Breast epithelium (tissue), 3 donors: Measurements from ENCODE around the gene DES.

Source experiments
- POLR2A ChIP-seq: fragments of 450-650 bp; IDR thresholded peaks from one replicate; pipeline ENCODE4 v1.6.1; 2016; ENCODE audit warnings: antibody characterized with exemption, mild to moderate bottlenecking, moderate library complexity
- TF ChIP-seq, protein P1 (sequence below), 3 donors: fragments of 450-650 bp; IDR thresholded peaks; one replicate each; pipeline ENCODE4 v1.5.1; 2016 to 2017; ENCODE audit warnings: antibody characterized with exemption in 3 of 3, mild to moderate bottlenecking in 3 of 3, moderate library complexity in 3 of 3

GRCh38 chr2:219443016-219443696 is 25.0 kb downstream of the DES start:
- TF ChIP-seq, protein P1, sequence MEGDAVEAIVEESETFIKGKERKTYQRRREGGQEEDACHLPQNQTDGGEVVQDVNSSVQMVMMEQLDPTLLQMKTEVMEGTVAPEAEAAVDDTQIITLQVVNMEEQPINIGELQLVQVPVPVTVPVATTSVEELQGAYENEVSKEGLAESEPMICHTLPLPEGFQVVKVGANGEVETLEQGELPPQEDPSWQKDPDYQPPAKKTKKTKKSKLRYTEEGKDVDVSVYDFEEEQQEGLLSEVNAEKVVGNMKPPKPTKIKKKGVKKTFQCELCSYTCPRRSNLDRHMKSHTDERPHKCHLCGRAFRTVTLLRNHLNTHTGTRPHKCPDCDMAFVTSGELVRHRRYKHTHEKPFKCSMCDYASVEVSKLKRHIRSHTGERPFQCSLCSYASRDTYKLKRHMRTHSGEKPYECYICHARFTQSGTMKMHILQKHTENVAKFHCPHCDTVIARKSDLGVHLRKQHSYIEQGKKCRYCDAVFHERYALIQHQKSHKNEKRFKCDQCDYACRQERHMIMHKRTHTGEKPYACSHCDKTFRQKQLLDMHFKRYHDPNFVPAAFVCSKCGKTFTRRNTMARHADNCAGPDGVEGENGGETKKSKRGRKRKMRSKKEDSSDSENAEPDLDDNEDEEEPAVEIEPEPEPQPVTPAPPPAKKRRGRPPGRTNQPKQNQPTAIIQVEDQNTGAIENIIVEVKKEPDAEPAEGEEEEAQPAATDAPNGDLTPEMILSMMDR (IDR thresholded peaks at IDR 0.05), result no peak
- TF ChIP-seq POLR2A, result no peak
